ENCODE data around the gene HIF1A.
"Not testable (repeated sequence)": the region's sequence is repeated elsewhere in the genome, so short reads cannot be mapped to it uniquely, and the experiment has no call there.

The HIF1A gene

GRCh38 chr14:61673305-61673704 lies 22.0 kb upstream of the HIF1A start:
- DNase-seq (ENCODE audit: low read depth): no peak

- no peak for DNase-seq (ENCODE audit: low read depth)
These were observed 20.0 kb upstream of the HIF1A start for GRCh38 chr14:61675291-61675690.

- no peak for DNase-seq (ENCODE audit: low read depth)
These were observed 17.8 kb upstream of the HIF1A start for GRCh38 chr14:61677479-61677878.

GRCh38 chr14:61678975-61679374 lies 16.3 kb upstream of the HIF1A start:
- no peak for DNase-seq (ENCODE audit: low read depth)

GRCh38 chr14:61681413-61681812 lies 13.9 kb upstream of the HIF1A start:
- no peak for DNase-seq (ENCODE audit: low read depth)

GRCh38 chr14:61683108-61683507 lies 12.2 kb upstream of the HIF1A start:
- DNase-seq (ENCODE audit: low read depth): no peak

GRCh38 chr14:61690039-61690438 lies 5.3 kb upstream of the HIF1A start:
- no peak for DNase-seq (ENCODE audit: low read depth)

- DNase-seq (ENCODE audit: low read depth): no peak
These were observed 4.3 kb upstream of the HIF1A start for GRCh38 chr14:61690982-61691381.

GRCh38 chr14:61691495-61691894 lies 3.8 kb upstream of the HIF1A start:
- DNase-seq (ENCODE audit: low read depth): no peak

- DNase-seq (ENCODE audit: low read depth): no peak
These were observed 1.3 kb upstream of the HIF1A start for GRCh38 chr14:61694039-61694438.

GRCh38 chr14:61695695-61696527 lies 598 bp downstream of the HIF1A start:
- no peak for DNase-seq (ENCODE audit: low read depth)

- DNase-seq (ENCODE audit: low read depth): no peak
These were observed 1.5 kb downstream of the HIF1A start for GRCh38 chr14:61696753-61697318.

- no peak for DNase-seq (ENCODE audit: low read depth)
These were observed 3.1 kb downstream of the HIF1A start for GRCh38 chr14:61698206-61698980.

- DNase-seq (ENCODE audit: low read depth): no peak
These were observed 3.7 kb downstream of the HIF1A start for GRCh38 chr14:61699027-61699426.

GRCh38 chr14:61700104-61700886 lies 5.0 kb downstream of the HIF1A start:
- no peak for DNase-seq (ENCODE audit: low read depth)

GRCh38 chr14:61701946-61702345 lies 6.6 kb downstream of the HIF1A start:
- DNase-seq (ENCODE audit: low read depth): no peak

GRCh38 chr14:61703342-61704129 lies 8.2 kb downstream of the HIF1A start:
- no peak for DNase-seq (ENCODE audit: low read depth)

- no peak for DNase-seq (ENCODE audit: low read depth)
These were observed 9.2 kb downstream of the HIF1A start for GRCh38 chr14:61704554-61704953.

GRCh38 chr14:61705017-61705416 lies 9.7 kb downstream of the HIF1A start:
- DNase-seq (ENCODE audit: low read depth): no peak

- DNase-seq (ENCODE audit: low read depth): no peak
These were observed 10.9 kb downstream of the HIF1A start for GRCh38 chr14:61706096-61706690.

GRCh38 chr14:61707774-61708173 lies 12.5 kb downstream of the HIF1A start:
- DNase-seq (ENCODE audit: low read depth): not testable (repeated sequence)

Data from stromal cell of bone marrow (primary cell).